NOMO-1 treated with dmso at 0.1 percent for 144 hours (cell line): ENCODE results near the gene USP36.
A peak's percentile ranks its signal among the peaks of the same experiment; 100 is the strongest.

ENCODE experiments used
- DNase-seq: peaks from one replicate; lab custom pipeline; 2025; ENCODE audit not compliant: unreplicated experiment; lab: John Stamatoyannopoulos, UW

USP36 gene

GRCh38 chr17:78839235-78839761, 1.3 kb downstream of the USP36 start:
- no peak for DNase-seq

DNA sequence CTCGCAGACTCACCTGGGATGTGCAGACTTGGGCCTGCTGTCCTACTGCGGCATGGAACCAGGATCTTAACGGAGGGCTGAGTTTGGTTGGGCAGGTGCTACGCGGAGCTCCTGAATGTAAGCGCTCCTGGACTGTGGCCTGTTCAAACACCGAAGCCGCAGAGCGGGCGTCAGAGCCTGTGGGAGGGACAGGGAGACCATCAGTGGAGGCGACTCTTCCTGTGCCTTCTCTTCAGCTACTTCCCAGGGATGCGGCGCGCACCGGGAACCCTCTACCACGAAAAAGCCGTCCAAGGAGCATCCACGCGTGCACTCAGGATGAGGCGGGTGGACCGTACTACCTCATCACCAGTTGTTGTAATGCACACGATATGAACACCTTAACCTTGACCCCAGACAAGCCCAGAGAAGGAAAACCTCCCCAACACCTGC, 2.0 kb downstream of the USP36 start:
- no peak for DNase-seq

GRCh38 chr17:78836420-78837021, 4.1 kb downstream of the USP36 start:
- no peak for DNase-seq

GRCh38 chr17:78834571-78834970, 6.0 kb downstream of the USP36 start:
- DNase-seq, result no peak

- DNase-seq, result no peak
Observed at GRCh38 chr17:78832541-78832810, 8.1 kb downstream of the USP36 start.

DNA sequence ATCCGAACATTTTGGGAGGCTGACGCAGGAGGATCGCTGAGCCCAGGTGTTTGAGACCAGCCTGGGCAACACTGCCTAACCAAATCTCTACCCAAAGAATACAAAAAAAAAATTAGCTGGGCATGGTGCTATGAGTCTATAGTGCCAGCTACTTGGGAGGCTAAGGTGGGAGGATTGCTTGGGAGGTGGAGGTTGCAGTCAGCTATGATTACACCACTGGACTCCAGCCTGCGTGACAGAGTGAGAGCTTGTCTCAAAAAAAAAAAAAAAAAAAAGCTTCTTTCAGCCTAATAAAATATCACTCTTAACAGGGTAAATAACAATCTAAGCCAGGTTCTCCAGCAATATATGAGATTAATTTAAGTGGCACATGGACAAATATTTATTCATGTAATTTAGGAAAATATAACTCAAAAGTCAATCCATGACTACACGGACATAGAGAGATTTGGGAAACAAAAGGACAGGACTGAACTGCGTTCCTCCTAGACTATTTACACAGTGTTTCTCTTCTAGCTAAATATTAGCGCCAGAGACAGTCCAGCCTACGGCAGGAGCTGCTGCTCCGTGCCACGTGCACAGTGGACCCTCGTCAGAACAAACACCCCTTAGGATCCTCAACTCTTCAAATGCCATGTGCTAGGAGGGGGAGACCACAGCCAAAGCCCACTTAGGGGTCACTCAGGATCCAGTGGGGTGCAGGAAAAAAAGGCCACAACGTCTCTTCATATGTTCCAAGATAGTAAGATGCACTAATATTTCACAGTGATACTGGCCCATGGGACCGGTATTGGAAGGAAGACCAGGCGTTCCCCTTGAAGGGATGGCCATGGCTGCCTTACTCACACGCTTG, 8.7 kb downstream of the USP36 start:
- DNase-seq, result no peak

DNA sequence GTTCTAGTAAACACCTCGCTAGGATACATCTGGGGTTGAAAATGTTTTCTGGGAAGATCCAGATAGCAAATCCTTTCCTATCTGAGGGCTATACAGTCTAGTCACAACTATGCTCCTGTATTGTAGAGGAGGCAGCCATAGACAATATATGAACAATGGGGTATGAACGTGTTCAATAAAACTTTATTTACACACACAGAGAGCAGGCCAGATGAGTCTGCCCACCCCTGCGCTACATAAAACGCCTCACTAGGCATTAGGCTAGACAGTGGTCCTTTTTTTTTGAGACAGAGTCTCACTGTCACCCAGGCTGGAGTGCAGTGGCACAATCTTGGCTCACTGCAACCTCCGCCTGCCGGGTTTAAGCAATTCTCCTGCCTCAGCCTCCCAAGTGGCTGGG, 11.1 kb downstream of the USP36 start:
- DNase-seq, result no peak

DNA sequence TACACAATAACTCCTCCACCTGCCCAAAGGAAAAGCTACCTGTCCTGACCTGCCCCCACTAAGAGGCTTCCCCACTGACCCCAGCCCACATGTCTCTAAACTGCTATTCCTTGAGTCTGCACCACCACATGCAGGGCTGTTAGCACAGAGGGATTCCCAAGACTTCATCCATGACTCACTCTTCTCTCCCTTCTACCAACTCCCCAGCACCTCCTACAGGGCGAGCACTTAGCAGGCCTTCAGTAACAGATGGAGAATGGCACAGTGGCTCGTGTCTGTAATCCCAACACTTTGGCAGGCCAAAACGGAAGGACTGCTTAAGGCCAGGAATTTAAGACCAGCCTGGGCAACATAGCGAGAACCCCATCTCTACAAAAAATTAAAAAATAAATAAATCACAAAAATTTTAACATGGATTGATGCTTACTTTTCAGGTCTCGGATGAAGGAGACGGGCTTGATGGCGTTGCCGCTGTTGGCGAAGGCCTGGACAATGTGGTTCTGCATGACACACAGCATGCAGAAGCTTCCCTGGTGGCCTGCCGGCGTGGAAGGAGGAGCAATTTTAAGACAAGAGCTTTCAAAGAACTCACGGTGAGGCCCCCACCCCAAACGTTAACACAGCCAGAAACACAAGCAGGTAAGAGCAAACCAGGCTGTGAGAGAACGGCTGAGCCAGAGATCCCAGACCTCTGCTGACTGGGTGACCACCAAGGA, 12.0 kb downstream of the USP36 start:
- DNase-seq, result no peak

- DNase-seq, result peak; percentile 47
Observed at GRCh38 chr17:78826836-78827509, 13.6 kb downstream of the USP36 start.

- DNase-seq, result no peak
Observed at GRCh38 chr17:78826421-78826820, 14.2 kb downstream of the USP36 start.

DNA sequence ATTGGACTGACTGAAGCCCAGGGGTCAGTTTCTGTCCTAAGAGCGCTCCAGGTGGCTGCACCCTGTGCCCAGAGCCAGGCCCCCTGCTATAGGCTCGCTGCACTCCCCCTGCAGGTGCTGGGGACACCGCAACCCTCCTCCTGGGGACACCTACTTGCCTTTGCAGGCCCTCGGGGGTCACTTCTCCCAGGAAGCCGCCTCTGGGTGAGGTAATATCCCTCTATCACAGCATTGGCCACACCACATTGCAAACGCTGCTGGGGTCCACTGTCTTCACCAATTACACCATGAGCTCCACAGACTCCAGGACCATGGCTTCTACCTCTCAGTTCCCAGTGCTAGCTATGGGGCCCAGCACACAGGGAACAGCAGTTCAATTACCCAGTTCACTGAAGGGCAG, 14.9 kb downstream of the USP36 start:
- no peak for DNase-seq

DNA sequence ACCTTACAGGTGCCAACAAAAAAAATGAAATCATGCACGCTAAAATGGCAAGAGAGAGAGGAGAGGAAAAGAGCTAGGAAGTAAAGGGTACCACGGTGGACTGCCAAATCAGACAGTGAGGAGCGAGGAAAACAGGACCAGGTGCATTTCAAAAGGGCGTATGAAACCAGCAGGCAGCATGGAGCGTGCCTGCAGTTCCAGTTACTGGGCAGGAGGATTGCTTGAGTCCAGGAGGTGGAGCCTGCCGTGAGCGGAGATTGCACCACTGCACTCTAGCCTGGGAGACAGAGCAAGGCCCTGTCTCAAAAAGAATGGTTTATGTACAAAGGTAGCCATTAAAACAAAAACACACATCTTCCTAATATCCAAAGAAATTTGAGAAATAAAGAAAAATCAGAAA, 16.4 kb downstream of the USP36 start:
- DNase-seq, result no peak

DNA sequence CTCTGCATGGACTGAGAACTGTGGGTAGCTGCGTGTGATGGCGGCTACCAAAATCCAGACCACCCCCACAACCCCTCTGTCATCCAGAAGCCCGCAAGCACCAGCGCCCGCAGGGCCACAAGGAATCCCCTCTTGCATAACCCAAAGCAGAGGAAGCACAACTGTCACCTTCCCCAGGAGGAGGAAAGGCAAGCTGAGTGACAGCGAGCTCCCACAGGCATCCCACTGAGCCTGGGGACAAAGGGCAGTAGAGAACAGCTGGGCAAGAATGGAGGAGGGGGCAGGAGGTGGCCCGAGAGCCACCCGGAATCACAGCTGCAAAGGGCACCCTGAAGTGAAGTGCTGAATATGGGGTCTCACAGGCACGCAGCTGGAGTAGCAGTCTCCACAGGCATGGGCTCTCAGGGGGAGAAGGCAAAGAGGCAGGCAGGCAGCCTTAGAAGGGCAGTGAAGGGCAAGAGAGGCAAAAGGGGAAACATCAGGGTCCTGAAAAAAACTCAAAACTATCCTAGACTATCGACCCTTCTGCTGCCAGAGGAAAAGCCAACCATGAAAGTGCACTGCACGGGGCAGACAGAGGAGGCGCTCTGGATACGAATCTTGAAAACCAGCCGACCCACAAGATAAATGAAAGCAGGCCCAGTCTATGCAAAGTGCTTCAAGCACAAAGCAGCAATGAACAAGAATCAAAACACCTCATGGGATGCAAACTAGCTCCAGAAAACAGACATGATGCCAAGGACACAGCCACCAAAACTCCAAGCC, 17.1 kb downstream of the USP36 start:
- DNase-seq, result no peak

DNA sequence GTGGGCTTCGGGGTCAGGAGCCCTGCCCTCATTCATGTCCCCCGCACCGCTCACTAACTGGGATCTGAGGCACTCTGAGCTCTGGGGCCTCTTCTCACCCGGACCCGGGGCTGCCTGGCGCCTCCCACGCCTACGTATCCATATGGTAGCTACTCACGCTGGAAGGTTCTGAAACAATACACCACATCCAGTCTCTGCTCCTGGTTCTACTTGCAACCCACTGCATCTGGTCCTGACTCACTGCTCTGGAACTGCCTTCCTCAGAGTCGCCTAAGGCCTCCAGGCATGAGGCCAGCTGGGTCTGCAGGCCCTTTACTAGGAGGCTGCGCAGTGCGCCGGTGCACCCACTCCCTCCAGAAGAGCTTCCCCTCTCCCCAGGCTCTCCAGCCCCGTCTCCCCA, 18.1 kb downstream of the USP36 start:
- DNase-seq, result no peak

- DNase-seq, result no peak
Observed at GRCh38 chr17:78821961-78822360, 18.7 kb downstream of the USP36 start.

- DNase-seq, result no peak
Observed at GRCh38 chr17:78820841-78821240, 19.8 kb downstream of the USP36 start.

- no peak for DNase-seq
Observed at GRCh38 chr17:78819806-78820792, 20.5 kb downstream of the USP36 start.

GRCh38 chr17:78819402-78819801, 21.2 kb downstream of the USP36 start:
- DNase-seq, result no peak

GRCh38 chr17:78818932-78819331, 21.7 kb downstream of the USP36 start:
- DNase-seq, result no peak
